GM19035 (cell line): ENCODE measurements around the gene CBLB.

ENCODE experiments used
- ATAC-seq: cut with Tn5 transposase; IDR thresholded peaks from one replicate; pipeline ENCODE4 v1.9.1; 2021; ENCODE audit not compliant: unreplicated experiment

CBLB gene

DNA sequence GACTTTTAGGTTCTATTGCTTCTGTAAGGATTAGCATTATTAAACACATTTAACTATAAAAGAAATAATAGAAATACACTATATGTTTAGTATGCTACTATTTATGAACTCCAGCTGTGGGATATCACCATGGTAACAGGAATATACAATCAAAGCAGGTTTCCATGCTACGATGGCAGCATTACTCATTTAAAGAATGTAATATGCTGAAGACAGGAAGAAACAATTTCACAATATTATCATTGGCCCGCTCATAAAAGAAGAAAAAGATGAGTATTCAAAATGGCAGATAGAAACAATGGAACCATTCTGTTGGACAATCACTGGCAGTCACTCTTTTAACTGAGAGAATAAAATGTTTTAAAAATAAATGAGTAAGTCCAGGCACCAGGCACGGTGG lies 153.4 kb downstream of the CBLB start:
- ATAC-seq, result no peak

DNA sequence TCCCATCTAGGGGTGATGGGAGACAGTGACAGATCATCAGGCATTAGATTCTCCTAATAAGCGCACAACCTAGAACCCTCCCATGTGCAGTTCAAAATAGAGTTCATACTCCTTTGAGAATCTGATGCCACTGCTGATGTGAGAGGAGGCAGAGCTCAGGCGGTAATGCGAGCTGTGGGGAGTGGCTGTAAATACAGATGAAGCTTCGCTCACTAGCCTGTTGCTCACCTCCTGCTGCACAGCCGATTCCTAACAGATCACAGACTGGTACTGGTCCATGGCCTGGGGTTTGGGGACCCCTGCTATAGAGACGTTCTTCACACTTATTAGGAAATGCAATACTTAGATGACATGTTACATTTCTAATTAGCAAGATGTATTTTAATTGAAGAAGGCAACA lies 154.4 kb downstream of the CBLB start:
- no peak for ATAC-seq

DNA sequence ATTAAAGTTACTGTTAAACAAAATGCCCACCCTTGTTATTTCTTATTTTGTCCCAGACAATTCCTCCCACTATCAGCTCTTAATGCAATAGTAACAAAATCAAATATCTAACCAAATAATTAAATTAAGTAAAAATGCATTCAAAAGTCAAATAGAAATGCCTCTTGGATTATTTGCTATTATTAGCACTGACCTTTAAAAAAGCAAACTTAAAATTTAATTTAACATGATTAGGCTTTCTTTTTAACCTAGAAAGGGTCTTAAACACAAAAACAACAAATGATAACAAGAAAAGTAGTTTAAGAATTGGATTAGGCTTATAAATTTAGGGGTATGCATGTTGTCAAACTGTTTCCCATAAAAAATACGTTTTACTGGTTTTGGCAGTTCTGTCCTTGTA lies 159.8 kb downstream of the CBLB start:
- ATAC-seq, result no peak

DNA sequence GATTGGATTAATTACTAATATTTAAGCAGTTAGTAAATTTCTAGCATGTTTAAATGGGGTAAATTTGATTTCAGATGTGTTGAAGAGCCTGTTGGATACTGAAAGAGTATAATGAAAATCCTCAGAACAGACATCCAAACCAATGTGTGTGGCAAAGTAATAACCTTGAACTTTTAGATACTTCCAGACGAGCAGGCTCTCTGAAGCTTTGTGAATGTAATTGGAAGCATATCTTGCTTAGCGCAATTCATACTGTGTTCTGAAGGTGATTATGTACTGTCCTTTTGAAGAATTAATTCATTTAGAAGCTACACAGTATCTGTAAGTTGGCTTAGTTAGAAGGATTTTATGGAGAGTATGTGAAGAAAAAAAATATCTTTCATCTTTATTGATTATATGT lies 161.8 kb downstream of the CBLB start:
- ATAC-seq, result no peak

DNA sequence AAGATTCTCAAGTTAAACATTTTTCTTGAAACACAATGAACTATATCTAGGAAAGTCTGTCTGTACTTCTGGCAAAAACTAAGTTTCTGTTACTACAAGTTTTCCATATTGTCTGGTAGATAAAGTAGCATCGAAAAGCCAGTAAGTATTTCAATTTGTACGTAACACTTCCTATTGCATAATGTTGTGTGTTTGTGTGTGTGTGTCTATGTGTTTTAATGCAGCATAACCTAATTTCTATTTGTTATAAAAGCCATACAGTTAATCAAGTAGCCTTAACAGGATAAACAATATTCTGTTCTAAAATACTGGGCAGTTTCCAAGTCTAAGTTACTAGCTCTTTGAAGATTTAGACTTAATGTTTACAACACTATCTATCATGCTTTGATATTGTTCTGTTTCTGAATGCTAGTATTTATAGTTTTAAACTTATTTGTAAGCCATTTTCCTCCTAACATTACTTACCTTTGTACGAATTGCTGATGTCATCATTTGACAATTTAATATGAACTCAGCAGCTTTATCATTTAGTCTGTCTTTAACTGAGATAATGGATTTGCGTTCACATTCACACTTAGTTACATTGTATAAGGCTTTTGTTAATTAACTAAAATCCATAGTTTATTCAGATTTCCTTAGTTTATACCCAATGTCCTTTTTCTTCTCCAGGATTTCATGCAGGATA lies 163.9 kb downstream of the CBLB start:
- ATAC-seq, result no peak

DNA sequence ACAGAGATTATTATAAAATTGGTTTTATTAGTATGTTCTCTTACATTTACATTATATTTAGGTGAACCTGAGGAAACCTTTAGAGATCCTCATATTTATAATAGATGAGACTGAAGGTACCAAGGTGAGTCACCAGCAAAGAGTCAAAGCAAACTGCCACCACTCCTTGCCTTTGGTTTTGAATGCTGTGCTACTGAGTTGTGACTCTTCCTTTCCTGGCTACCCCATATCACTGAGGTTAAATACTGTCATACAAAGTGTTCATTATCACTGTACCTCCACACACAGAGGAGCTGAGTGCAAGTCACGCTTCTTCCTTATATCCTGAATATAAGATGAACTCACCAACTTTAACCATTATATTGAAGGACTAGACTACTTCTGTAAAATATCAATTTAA lies 168.2 kb downstream of the CBLB start:
- no peak for ATAC-seq

DNA sequence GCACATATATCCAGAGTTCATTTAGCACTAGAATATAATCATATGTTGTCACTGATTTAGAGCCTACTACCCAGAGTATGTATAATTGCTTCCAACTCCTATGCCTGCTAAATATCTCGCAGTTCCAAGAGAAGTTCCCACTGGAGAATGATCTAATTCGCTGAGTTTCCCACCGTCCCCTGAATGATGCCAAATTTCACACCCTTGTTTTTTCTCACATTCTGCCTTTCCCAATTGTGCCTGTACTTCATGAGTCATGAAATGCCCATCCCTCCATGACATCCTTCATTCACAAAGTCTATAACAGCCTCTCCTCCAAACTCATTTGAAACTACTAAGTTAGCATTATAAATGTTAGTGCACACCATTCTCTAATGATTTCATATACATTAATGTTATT lies 177.2 kb downstream of the CBLB start:
- ATAC-seq, result no peak

DNA sequence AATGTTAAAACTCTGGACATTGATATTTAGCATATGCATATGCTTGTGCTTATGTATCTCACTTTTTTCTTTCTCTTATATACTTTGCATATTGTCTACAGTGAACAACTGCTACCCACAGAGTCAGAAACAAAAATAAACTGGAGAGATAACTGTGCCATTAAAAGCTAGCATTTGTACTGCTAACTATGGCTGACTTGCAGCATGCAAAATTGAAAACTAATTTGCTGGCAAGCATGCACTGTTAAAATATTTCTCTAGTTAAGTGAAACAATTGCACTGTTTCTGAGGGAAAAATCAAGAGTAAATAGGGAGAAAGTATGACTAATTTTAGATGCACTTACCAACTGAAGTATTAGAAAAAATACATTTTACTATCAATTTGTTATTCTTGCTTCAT lies 177.8 kb downstream of the CBLB start:
- ATAC-seq, result no peak

DNA sequence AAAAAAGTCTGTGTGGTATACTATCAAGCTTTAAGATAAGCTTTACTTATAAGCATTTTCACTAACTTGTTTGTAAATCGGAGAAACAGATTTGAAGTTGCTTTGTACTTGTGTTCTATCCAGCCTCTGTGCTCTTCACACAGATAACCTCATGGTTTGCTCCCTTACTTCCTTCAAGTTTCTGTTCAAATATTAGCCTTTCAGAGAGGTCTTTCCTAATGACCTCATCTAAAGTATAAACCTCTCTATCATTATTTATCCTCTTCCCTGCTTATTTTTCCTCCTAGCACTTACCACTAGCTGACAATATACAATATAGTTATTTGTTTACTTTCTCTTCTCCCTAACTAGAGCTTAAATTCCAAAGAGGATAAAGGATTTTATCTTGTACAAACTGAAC lies 180.0 kb downstream of the CBLB start:
- no peak for ATAC-seq

DNA sequence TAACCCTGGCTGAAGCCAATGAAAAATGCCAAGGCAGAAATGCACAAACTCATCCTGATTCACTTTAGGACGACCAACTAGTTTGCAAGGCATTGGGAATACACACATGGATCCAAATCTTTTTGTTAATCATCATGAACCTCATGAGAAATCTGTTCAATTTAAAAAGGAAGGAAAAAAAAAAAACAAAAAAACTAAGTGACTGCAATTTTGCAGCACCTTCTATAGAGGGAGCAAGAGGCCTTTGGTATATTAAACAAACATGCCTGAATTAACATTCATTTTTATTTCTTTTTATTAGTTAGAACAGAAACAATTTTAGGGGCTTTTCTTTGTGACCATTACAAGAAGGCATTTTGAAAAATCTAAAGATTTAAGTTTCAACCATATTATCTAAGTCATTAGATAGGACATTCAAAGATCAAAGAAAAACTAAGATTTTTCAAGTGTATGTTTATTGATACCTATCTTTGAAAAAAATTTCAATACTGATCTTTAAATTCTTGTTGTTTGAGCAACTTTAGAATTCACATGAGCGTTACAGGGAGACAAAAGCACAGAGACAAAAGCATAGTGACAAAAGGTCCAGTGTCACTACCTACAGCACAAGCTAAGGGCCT lies 182.4 kb downstream of the CBLB start:
- ATAC-seq, result no peak

DNA sequence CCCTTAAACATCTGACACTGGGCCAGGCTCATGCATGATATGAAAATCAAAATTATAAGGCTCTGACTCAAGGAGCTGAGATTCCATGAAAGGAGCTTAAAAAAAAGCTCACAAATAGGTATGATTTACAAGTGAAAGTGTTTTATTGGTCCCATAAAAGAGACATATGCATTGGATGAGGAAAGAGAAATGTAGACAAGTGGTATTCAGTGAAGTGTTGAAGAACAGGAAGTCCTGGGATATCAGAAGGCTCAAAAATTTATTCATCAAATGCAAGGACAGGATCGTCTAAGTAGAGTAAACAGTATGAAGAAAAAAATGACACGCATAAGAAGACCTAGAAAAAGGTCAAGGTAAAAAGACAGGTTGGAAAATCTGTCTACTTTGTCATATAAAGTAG lies 188.9 kb downstream of the CBLB start:
- ATAC-seq, result no peak

DNA sequence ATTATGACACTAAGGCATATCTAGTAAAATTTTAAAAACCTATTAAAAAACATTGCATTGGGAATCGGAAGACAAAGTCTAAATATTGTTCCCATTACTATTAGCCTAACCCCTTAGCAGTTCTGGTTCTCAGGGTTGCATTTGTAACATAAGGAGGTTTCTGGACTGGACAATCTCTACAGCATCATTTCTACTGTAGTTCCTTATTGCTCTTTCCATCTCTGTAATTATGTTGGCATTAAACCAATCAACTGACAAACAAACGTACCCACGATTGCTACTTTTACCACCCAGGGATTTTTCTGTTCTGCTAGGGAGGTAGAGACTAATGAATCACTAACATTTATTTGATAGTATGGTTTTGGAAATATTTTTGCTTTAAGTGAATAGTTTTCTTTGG lies 190.8 kb downstream of the CBLB start:
- no peak for ATAC-seq

DNA sequence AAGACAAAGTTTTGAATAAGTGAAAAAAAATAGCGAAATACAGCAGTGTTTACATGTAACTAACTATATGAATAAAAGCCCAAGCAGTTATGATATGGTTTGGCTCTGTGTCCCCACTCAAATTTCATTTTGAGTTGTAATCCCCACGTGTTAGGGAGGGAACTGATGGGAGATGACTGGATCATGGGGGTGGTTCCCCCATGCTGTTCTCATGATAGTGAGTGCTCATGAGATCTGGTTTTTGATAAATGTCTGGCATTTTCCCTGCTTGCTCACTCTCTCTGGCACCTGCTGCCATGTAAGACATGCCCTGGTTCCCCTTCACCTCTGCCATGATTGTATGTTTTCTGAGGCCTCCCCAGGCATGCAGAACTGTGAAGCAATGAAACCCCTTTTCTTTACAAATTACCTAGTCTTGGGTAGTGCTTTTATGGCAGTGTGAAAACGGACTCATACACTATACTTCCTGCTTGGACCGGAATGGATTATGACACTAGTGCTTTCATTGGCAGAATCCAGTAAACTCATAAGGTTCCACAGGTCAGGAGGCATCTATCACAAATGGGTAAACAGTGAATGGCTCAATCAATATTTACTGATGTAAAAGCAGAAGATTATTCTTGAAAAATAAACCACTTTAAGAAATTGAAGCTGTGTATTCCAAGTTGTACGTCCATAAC lies 192.1 kb downstream of the CBLB start:
- ATAC-seq, result no peak

DNA sequence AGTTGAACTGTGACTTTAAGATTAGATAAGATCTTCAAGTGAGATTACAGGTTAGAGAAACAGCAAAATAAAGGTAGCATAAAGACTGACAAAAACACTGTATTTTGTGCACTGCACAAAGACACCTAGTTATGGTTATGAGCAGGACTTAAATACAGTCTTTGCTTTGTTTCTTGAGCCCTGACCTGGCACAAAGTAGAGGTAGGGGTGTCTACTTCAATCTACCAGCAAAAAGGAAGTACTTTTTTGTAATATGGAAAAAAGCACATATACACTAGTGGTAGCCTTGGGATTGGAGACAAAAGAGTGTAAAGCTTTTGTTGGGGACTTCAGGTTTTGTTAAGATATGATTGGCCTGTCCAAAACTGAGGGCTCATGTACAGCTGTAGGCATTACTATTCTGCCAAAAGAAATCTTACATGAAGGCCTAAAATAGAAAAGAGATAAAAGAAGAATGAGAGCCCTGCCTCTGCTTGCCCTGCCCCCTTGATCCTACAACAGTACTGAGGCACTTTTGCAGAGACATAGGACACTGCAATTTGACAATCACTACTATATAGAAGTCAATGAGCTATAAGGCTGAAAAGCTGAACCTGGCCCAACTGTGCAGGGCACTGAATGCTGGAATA lies 194.3 kb downstream of the CBLB start:
- no peak for ATAC-seq

DNA sequence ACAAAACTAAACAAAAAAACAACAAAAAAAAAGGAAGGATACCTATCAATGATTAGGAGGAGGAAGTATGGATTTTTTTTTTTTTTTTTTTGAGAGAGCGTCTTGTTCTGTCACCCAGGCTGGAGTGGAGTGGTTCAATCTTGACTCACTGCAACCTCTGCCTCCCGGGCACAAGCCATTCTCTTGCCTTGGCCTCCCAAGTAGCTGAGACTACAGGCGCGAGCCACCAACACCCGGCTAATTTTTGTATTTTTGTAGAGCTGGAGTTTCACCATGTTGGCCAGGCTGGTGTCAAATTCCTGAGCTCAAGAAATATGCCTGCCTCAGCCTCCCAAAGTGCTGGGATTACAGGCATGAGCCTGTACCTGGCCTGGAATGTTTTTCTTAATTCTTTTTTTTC lies 195.8 kb downstream of the CBLB start:
- ATAC-seq, result no peak

DNA sequence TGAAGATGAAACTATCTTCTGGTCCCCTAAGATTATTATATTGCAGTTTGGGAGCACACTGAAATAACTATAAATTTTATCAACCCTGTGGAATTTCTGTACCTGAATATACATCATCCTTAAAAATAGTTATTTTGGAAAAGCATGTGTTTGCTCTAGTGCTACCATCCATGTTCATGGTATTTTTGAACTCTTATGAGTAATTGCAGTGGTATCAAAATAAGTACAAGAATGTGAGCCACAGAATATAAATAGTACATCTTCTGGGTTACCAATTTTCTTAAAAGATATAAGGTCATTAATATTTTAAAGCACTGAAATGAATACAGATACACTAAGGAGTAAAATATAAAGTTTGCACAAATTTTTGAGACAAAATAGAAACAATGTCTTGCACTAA lies 206.5 kb downstream of the CBLB start:
- ATAC-seq, result no peak

DNA sequence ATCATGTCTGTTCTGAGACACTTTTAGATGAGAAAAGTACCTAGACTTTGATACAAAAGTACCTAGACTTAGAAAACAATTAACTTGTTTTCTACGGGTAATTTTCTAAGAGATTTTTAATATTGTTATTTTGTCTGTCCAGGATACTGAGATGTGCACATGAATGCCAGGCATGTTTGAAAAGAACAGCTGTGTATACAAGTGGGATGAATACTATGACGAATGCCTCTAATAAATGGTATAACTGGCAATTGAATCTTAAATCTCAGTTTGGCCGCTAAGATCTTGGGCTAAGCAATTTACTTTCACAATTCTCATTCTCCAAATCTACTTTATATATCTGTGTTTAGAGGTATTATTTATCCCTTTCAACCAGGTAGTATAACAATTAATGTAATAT lies 207.4 kb downstream of the CBLB start:
- ATAC-seq, result no peak

DNA sequence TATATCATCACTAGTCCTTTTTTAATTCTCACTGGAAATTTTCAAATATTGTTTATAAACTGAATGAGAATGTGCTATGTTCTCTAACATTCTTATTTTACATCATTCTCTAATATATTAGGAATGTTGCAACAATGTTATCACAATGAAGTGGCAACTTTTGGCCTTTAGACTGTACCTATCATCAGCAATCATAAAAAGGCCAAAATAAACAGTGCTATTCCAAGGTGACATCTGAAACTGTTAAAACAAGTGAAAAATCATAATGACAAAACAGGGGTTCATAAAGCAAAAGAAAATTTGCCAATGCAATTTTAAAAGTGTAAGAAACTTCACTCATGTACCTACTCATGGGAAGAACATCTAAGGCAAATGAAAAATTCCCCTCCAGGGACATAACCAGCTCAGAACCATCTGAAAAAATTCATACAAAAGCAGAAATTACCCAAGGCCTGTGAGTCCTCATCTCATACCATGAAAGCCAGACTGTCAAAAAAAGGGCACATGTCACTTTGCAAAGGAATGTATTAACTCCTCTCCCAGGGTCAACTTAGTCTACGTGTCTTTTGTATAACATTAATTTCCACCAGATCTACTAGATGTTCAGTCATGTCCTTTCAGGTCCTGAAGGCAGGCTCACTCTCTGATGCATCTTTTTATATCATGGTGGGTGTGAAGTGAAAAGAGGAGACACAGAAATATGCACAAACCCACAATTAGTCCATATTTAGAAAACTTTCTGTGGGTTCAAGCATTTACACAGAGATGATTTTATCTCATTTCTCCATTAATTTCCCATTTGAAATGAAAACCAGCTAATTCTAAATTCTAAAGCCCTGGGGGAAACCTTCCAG lies 211.9 kb downstream of the CBLB start:
- no peak for ATAC-seq

DNA sequence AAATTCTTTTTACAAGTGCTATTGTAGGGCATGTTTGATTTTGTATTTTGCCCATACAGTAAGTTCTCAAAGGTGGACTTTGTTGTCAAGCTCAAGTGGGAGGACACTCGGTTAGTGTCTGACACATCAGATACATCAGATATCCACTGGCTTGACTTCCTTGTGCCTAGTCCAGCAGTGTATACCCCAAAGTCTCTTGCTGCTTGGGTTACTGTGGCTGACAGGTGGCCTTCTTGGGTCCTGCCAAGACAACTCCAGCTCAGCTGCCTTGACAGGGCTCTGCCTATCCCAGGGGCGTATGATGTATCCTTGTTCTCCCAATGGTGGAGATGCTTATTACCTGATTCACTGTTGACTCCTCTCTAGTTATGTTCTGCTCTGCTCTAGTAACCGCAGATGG lies 214.9 kb downstream of the CBLB start:
- no peak for ATAC-seq

DNA sequence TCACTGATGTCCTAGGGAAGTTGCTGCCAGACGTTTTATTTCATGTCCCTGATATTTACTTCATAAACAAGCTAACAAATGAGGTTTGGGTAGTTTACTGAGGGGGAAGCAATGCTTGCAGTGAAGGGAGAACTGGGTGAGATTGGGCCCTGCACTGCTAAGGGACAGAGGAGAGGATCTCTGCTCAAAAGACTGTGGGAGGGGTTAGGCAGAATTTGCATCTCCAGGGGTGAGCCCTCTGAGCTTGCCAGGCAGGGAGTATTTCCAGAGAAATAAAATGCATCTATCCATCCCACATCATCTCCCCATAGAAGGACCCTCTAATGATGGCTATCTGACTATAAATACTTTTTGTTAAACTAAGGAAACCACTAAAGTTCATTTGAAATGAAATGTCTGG lies 215.6 kb downstream of the CBLB start:
- ATAC-seq, result no peak

DNA sequence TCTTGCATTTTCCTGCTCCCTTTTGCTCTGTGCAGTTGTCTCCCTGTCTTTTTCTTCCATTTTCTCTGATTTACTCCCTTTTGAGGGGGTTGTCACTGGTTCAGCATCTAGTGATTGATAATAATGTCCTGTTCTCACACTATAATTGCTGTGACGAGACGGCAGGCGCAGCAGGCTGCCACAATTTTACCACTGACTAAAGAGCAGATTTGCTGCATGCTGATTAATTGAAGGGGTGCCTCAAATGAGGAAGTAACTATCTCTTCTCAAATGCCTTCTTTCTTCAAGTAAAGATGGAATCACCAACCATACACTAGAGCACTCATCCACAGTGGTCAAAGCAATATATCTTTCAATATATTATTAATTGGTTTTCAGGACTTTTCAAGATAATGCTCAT lies 219.3 kb downstream of the CBLB start:
- no peak for ATAC-seq
